MM.1S (cell line): ENCODE results near the gene AUH.

ENCODE experiments used
- DNase-seq: peaks from one replicate; pipeline ENCODE4 v3.0.0-alpha.2; 2015
- H2AFZ ChIP-seq: fragments of 300-600 bp; sonication (generic); 2 replicates; pipeline ENCODE4 v1.6.0; 2016; ENCODE audit warnings: antibody characterized with exemption, low read length
- H3F3A ChIP-seq: fragments of 300-600 bp; sonication (generic); 2 replicates; pipeline ENCODE4 v1.6.1; 2016; ENCODE audit warnings: mild to moderate bottlenecking, antibody characterized with exemption, low read length, moderate library complexity, mixed read lengths; ENCODE audit not compliant: insufficient read depth
- H3K27ac ChIP-seq: fragments of 300-600 bp; sonication (generic); 2 replicates; pipeline ENCODE4 v1.5.1; 2016; ENCODE audit warnings: mild to moderate bottlenecking, low read length
- H3K27me3 ChIP-seq: fragments of 300-600 bp; sonication (generic); replicated peaks from 2 replicates; pipeline ENCODE4 v1.6.0; 2016; ENCODE audit warnings: low read length; ENCODE audit not compliant: insufficient read depth
- H3K36me3 ChIP-seq: fragments of 300-600 bp; sonication (generic); replicated peaks from 2 replicates; pipeline ENCODE4 v1.6.1; 2016; ENCODE audit warnings: mild to moderate bottlenecking, low read length, mixed read lengths; ENCODE audit not compliant: insufficient read depth
- H3K4me1 ChIP-seq: fragments of 300-600 bp; sonication (generic); 2 replicates; pipeline ENCODE4 v1.6.1; 2016; ENCODE audit warnings: low read length, mixed read lengths
- H3K4me2 ChIP-seq: fragments of 300-600 bp; sonication (generic); 2 replicates; pipeline ENCODE4 v1.6.0; 2016; ENCODE audit warnings: low read depth, low read length
- H3K4me3 ChIP-seq: fragments of 300-600 bp; sonication (generic); 2 replicates; pipeline ENCODE4 v1.5.1; 2016; ENCODE audit warnings: low read length, mixed read lengths
- H3K79me2 ChIP-seq: fragments of 300-600 bp; sonication (generic); 2 replicates; pipeline ENCODE4 v1.6.1; 2016; ENCODE audit warnings: mixed run types, low read length, mixed read lengths
- H3K9ac ChIP-seq: fragments of 300-600 bp; sonication (generic); 2 replicates; pipeline ENCODE4 v1.6.1; 2016; ENCODE audit warnings: low read length, mixed read lengths
- H3K9me2 ChIP-seq: fragments of 300-600 bp; sonication (generic); replicated peaks from 2 replicates; pipeline ENCODE4 v1.6.1; 2016; ENCODE audit warnings: mild to moderate bottlenecking, low read length, mixed read lengths; ENCODE audit not compliant: insufficient read depth
- H3K9me3 ChIP-seq: fragments of 300-600 bp; sonication (generic); replicated peaks from 2 replicates; pipeline ENCODE4 v1.6.1; 2016; ENCODE audit warnings: mild to moderate bottlenecking, low read length, mixed read lengths; ENCODE audit not compliant: insufficient read depth
- H4K20me1 ChIP-seq: fragments of 300-600 bp; sonication (generic); 2 replicates; pipeline ENCODE4 v1.6.1; 2016; ENCODE audit warnings: mild to moderate bottlenecking, low read length, moderate library complexity, mixed read lengths; ENCODE audit not compliant: insufficient read depth
- CTCF ChIP-seq: fragments of 300-600 bp; sonication (generic); IDR thresholded peaks from 2 replicates; pipeline ENCODE4 v1.5.1; 2016; ENCODE audit warnings: antibody characterized with exemption, low read length, mixed read lengths
- EZH2 ChIP-seq: fragments of 300-600 bp; sonication (generic); optimal IDR thresholded peaks from 2 replicates; pipeline ENCODE3; 2017; ENCODE audit warnings: low read depth, mild to moderate bottlenecking, antibody characterized with exemption, low read length, mixed read lengths
- EZH2phosphoT487 ChIP-seq: fragments of 300-600 bp; sonication (generic); IDR thresholded peaks from 2 replicates; pipeline ENCODE4 v1.6.1; 2018; ENCODE audit warnings: antibody characterized with exemption, low read length

AUH gene

GRCh38 chr9:91180930-91181268 is 180.8 kb downstream of the AUH start:
- no peaks in the 10 kb centered on the region for H3K4me1 ChIP-seq
- H2AFZ ChIP-seq = no peak overlapping the region
- TF ChIP-seq EZH2phosphoT487 (no peak), EZH2 (no peak), CTCF (no peak)
- H3K9me2 ChIP-seq = no peaks in the 10 kb centered on the region
- H3K27ac ChIP-seq = no peak overlapping the region
- H3K4me2 ChIP-seq = no peak overlapping the region
- H3K9me3 ChIP-seq = no peaks in the 10 kb centered on the region
- no peaks in the 10 kb centered on the region for H3K79me2 ChIP-seq
- no peak for DNase-seq
- H3K36me3 ChIP-seq = no peaks in the 10 kb centered on the region
- no peak overlapping the region for H3K4me3 ChIP-seq
- H3K27me3 ChIP-seq = no peaks in the 10 kb centered on the region
- H3F3A ChIP-seq = no peaks in the 10 kb centered on the region
- no peak overlapping the region for H3K9ac ChIP-seq
- no peaks in the 10 kb centered on the region for H4K20me1 ChIP-seq

- H3K4me1 ChIP-seq = peaks cover 4% of the 10 kb centered on the region
- H3K9me2 ChIP-seq = no peaks in the 10 kb centered on the region
- no peak overlapping the region for H3K27ac ChIP-seq
- H3K9ac ChIP-seq = no peak overlapping the region
- no peak for DNase-seq
- no peaks in the 10 kb centered on the region for H4K20me1 ChIP-seq
- H3K4me3 ChIP-seq = no peak overlapping the region
- TF ChIP-seq EZH2phosphoT487 (no peak), EZH2 (no peak), CTCF (no peak)
- H3K79me2 ChIP-seq = no peaks in the 10 kb centered on the region
- H3K4me2 ChIP-seq = no peak overlapping the region
- no peaks in the 10 kb centered on the region for H3K27me3 ChIP-seq
- H3F3A ChIP-seq = no peaks in the 10 kb centered on the region
- no peak overlapping the region for H2AFZ ChIP-seq
- no peaks in the 10 kb centered on the region for H3K9me3 ChIP-seq
- no peaks in the 10 kb centered on the region for H3K36me3 ChIP-seq
Measured at GRCh38 chr9:91180240-91180929, 181.3 kb downstream of the AUH start.

- no peaks in the 10 kb centered on the region for H4K20me1 ChIP-seq
- H3K4me1 ChIP-seq = peaks cover 9% of the 10 kb centered on the region
- H3K27me3 ChIP-seq = no peaks in the 10 kb centered on the region
- H2AFZ ChIP-seq = no peak overlapping the region
- peaks cover 2% of the 10 kb centered on the region; the same call in 1 of the 2 replicates for H3F3A ChIP-seq
- no peak overlapping the region for H3K4me2 ChIP-seq
- no peak overlapping the region for H3K9ac ChIP-seq
- TF ChIP-seq EZH2phosphoT487 (no peak), EZH2 (no peak), CTCF (no peak)
- no peak for DNase-seq
- H3K79me2 ChIP-seq = no peaks in the 10 kb centered on the region
- no peaks in the 10 kb centered on the region for H3K9me3 ChIP-seq
- H3K9me2 ChIP-seq = no peaks in the 10 kb centered on the region
- no peak overlapping the region for H3K27ac ChIP-seq
- no peak overlapping the region for H3K4me3 ChIP-seq
- no peaks in the 10 kb centered on the region for H3K36me3 ChIP-seq
Measured at GRCh38 chr9:91179237-91180138, 182.2 kb downstream of the AUH start.
